Heart right ventricle (tissue), 16 donors: ENCODE data around the gene RARRES2. TPM values are rescaled to one million over a fixed set of nuclear protein-coding genes. Genes with fewer than 3 reads are reported as not detected.
"Not testable (repeated sequence)": the region's sequence is repeated elsewhere in the genome, so short reads cannot be mapped to it uniquely, and the experiment has no call there.

Experiments
- ATAC-seq, 8 donors: fragments of 200-7000 bp; cut with Tn5 transposase; one replicate each; pipeline ENCODE4 v1.9.1; 2020; ENCODE audit warnings: mild to moderate bottlenecking in 8 of 8, moderate library complexity in 8 of 8, moderate number of reproducible peaks in 1 of 8
- DNase-seq, 2 donors: peaks; one replicate each; pipeline ENCODE4 v3.0.0-alpha.2; 2020
- H3K27ac ChIP-seq, 10 donors: fragments of 200-600 bp; sonication (generic) in 2 of 10; one replicate each; pipeline versions ENCODE4 v1.5.0 to v1.8.0; 2020 to 2022; ENCODE audit warnings: mild to moderate bottlenecking in 3 of 10
- H3K27me3 ChIP-seq, 7 donors: fragments of 200-600 bp; one replicate each; pipeline ENCODE4 v1.8.0; 2021 to 2022; ENCODE audit warnings: mild to moderate bottlenecking in 2 of 7
- H3K36me3 ChIP-seq, 9 donors: fragments of 200-600 bp; sonication (generic) in 1 of 9; one replicate each; pipeline versions ENCODE4 v1.5.0 to v1.8.0; 2020 to 2022; ENCODE audit warnings: mild to moderate bottlenecking in 2 of 9
- H3K4me1 ChIP-seq, 9 donors: fragments of 200-600 bp; sonication (generic) in 1 of 9; one replicate each; pipeline versions ENCODE4 v1.5.0 to v1.8.0; 2020 to 2022; ENCODE audit warnings: mild to moderate bottlenecking in 4 of 9
- H3K4me3 ChIP-seq, 10 donors: fragments of 200-600 bp; sonication (generic) in 2 of 10; one replicate each; pipeline versions ENCODE4 v1.5.0 to v1.8.0; 2020 to 2022; ENCODE audit warnings: mild to moderate bottlenecking in 7 of 10, moderate library complexity in 2 of 10
- H3K9me3 ChIP-seq, 11 donors: fragments of 200-600 bp in 10 of 11; sonication (generic) in 2 of 11; one replicate each; pipeline versions ENCODE4 v1.5.0 to v1.8.0; 2013 to 2022; ENCODE audit warnings: mild to moderate bottlenecking in 2 of 11, control low read depth in 1 of 11, moderate library complexity in 1 of 11
- WGBS, 2 donors: extraction: QIAGEN DNeasy Blood & Tissue Kit; methylation state at CpG; one replicate each; pipeline ENCODE4 v1.1.7; 2013; ENCODE audit warnings: inconsistent platforms in 1 of 2; 5-methylcytosine and 5-hydroxymethylcytosine counted together
- intact Hi-C, 10 donors: fragments of 100-400 bp; cut with DNase I; formaldehyde crosslinking; loops; one replicate each; pipeline versions ENCODE4 v1.11.1 to v1.14.2; 2022
- polyA plus RNA-seq, 2 donors: library from polyadenylated mRNA; stranded (reverse); fragments of 200-250 nt; gene quantifications; one replicate each; pipeline ENCODE4 v1.2.3, GENCODE V29; 2013
- total RNA-seq, 10 donors: library from RNA; stranded (reverse); fragmentation: NEBNext Ultra II Directional in 3 of 10; extraction: Animal tissue kit (Norgen Biotek cat#: 25700) in 3 of 10; gene quantifications; one replicate each; pipeline versions ENCODE4 v1.2.1 to v1.2.4, GENCODE V29; 2021 to 2023
- donor health status: Arrhythmogenic right ventricular cardiomyopathy.
- donor health status: ischemic (EF 13 %, LVEDD 7.1; RV severe dilation, severe dysfunction).
- donor health status: healthy with polysubstance abuse.
- donor health status: DM: no; HTN: yes; CAD: no.
- donor health status: DM: no; HTN: no; CAD: no.
- donor health status: ischemic (EF 25% LVEDD 6.9; RV normal size, moderate dysfunction).
- donor health status: ischemic (EF 25% LVEDD 5.7; RV mildly dilated, moderate dysfunction).
- donor health status: healthy.
- donor health status: DM: yes; HTN: yes; CAD: no.
- donor health status: Ischemic cardiomyopathy.
- donor health status: ischemic (EF 35%, LVEDD 5.7; RV mildly dilated, moderate dysfunction).
- donor health status: nonischemic (EF 11% LVEDD 7.7; RV severe dilation, severe dysfunction).
- donor health status: DM: yes; HTN: yes; CAD: no.
- donor health status: PGD.
- donor health status: ischemic (EF 29% LVEDD 5.4; RV normal size, mild dysfunction).
- donor health status: nonischemic (EF 23%, LVEDD 6.1; RV moderate dilation, normal function).

RARRES2 gene
- total and polyA plus RNA-seq, 12 donors = 6.7 to 33.0 (median 18.4) TPM

DNA sequence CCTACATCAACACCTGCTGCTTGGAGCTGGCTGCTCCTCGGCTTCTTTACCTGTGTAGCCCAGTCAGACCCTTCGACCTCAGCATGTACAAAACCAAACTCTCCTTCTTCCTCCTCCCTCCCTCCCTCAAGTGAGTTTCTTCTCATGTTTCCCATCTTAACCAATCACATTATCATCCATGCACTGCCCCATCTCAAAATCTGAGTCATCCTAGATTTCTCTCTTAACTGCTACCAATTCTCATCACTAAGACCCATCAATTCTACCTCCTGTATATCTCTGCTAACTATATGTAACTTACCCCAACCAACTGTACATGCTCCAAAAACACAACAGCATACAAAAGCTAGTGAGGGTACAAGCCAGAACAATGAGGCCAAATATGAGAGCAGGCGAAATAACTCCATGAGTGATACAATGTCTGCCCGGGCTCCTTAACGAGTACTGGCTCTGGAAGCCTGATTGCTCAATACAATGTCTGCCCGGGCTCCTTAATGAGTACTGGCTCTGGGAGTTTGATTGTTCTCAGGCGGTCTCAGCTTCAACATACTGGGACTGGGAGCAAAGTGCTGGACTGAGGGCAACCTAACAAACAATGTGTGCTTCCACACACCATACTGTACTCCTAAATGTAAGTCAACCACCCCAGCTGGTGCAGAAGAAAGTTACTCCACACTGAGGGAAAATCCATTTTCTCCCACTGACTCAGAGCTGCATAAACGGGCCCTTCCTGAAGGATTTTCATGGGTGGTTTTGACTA, 36.8 kb downstream of the RARRES2 start:
- H3K9me3 ChIP-seq, H3K27ac ChIP-seq, DNase-seq, H3K27me3 ChIP-seq, H3K36me3 ChIP-seq, H3K4me3 ChIP-seq, intact Hi-C loops, H3K4me1 ChIP-seq: not testable (repeated sequence)
- peak in 1 of 8 donors; percentile 53 for ATAC-seq
- 77 to 91% methylated on average over 8 of the region's 8 CpGs for WGBS, 2 donors

DNA sequence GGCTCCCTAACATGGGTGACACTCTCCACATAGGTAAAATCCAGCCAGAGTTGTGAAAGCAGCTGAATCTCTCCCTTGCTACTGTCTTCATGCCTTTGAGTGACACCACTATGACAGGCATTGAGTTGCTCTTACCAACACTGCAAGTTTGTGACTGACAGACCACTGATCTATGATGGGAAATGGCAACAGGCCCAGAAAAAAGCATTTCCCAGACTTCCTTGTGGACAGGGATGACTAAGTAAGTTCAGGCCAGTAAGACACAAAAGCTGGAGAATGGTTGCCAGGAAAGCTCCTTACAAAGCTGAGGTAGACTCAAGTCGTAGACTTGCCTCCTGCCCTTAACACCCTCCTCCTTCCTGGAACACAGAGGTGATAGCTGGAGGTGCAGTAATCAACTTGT, 38.5 kb downstream of the RARRES2 start:
- 41 to 43% methylated on average over 1 of the region's 1 CpG for WGBS, 2 donors
- DNase-seq, intact Hi-C loops, H3K4me1 ChIP-seq, H3K36me3 ChIP-seq, H3K27ac ChIP-seq, H3K27me3 ChIP-seq, H3K9me3 ChIP-seq, H3K4me3 ChIP-seq: not testable (repeated sequence)
- ATAC-seq = peak in 2 of 8 donors; percentile 48 to 55

DNA sequence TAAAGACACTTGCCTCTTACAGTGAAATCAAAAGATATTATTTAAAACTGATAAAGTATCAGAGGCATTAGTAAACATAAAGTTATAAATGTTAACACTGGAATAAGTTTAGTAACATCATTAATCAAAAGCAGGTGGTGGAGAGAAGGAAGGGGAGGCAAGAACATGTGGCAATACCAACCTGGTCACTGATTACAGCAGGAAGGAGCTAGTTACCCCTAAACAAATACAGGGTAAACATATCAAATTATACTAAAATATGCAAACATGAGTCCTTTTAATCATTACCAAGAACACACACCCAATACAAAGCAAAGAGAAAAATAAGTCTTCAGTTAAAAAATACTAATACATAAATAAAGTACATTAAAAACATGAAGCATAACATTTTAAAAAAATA, 43.5 kb downstream of the RARRES2 start:
- intact Hi-C loops, H3K4me1 ChIP-seq, H3K4me3 ChIP-seq, H3K27me3 ChIP-seq, H3K36me3 ChIP-seq, ATAC-seq, H3K9me3 ChIP-seq, DNase-seq, H3K27ac ChIP-seq: not testable (repeated sequence)

DNA sequence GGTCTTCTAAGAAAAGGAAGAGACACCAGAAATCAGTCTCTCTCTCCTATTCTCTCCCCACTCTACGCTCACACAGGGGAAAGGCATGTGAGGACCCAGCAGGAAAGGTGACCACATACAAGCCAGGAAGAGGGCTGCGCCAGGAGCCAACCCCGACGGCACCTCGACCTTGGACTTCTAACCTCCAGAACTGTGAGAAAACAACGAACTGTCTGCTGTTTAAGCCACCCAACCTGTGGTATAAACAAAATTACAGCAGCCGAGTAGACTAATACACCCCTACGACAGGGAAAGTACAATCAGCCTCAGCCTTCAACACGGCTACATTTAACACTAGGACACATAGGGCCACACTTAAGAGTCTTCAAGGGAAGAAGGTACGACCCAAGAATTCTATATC, 44.6 kb downstream of the RARRES2 start:
- ATAC-seq, intact Hi-C loops: not testable (repeated sequence)
- WGBS, 2 donors = 74 to 80% methylated on average over 8 to 9 of the region's 10 CpGs

DNA sequence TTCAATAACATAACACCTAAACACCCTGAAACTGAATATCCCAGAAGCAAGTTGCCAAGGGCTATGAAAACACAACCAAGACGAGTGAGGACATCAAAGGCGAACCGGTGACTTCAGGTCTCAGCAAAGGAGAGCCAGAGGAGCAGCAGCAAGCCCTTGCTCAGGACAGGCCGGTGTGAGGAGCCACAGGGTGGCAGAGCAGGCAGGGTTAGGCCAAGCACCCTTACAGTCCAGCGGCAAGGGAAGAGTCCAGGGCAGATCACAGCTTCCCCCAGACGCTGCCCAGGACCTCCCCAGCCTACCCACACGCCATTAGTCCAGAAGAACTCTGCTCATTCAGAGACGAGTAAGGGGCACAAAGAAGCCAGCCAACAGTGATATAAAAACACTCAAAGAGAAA, 45.8 kb downstream of the RARRES2 start:
- H3K4me3 ChIP-seq, DNase-seq, H3K9me3 ChIP-seq, H3K27ac ChIP-seq, H3K27me3 ChIP-seq, intact Hi-C loops, H3K4me1 ChIP-seq, H3K36me3 ChIP-seq: not testable (repeated sequence)
- peak in 6 of 8 donors; percentile 66 to 88 (median 77) for ATAC-seq
- 73 to 75% methylated on average over 2 of the region's 8 CpGs for WGBS, 2 donors

More for the DNA sequence above, 44.6 kb downstream of the RARRES2 start:
- H3K9me3 ChIP-seq, H3K27ac ChIP-seq, H3K4me1 ChIP-seq, H3K27me3 ChIP-seq, H3K4me3 ChIP-seq, H3K36me3 ChIP-seq, DNase-seq: not testable (repeated sequence)

DNA sequence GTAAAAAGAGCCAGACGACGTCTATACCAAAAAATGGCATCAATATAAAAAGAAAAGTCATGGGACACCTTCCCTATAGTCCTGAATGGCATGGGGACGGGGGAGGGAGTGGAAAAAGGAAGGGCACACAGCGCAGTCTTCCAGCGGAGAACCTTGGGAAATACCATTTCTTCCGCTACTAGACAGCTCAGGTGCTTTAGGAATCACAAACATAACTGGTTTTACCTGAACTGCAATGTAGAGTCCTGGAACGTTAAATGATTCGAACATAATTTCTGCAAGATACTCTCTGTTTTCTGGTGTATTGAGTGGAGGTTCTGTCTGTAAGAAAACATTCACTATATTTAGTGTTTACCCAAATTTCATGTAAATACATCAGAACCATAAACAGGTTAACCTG, 46.4 kb downstream of the RARRES2 start:
- intact Hi-C loops, H3K36me3 ChIP-seq, H3K9me3 ChIP-seq, H3K27me3 ChIP-seq, H3K4me3 ChIP-seq, H3K4me1 ChIP-seq, DNase-seq, ATAC-seq, H3K27ac ChIP-seq: not testable (repeated sequence)
- WGBS, 2 donors = 91 to 92% methylated on average over 8 of the region's 8 CpGs

DNA sequence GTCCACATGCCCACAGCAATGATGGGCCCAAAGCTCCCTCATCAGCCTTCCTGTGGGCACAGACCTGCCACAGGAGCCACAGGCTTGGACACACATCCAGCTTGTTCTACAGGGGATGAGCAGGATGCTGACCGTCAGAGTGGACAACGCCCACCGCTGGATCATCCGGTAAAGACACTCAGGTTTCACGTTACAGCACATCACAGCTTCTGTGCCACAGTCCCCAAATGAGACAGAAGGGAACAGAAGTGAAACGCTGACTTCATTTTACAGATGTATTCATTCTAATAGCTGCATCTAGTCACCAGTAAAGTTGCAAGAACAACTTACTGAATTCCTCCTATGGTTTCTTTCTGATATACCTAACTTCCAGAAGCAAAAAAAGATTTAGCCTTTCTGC, 51.1 kb downstream of the RARRES2 start:
- WGBS, 2 donors = 55 to 61% methylated on average over 6 of the region's 6 CpGs

DNA sequence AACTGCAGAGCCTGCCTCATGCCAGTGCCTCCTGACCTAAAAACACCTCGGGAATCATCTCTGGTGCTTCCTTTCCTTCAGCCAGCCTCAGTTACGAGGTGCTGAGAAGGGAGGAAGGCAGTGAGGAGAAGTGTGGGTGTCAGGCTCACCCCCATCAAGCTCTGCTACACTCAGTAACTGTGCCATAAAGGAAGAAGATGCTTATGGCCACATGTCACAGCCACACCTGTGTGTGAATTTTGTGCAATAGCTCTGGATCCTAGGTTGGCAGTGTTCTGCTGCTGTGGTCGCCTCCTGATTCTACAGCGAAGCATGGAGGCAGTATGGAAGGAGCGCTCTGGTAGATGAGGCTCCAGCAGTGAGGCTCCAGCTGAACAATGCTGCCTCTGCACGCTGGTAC, 52.6 kb downstream of the RARRES2 start:
- 86 to 91% methylated on average over 4 to 5 of the region's 6 CpGs for WGBS, 2 donors
- not testable (repeated sequence) for H3K27me3 ChIP-seq, H3K36me3 ChIP-seq, H3K4me1 ChIP-seq, DNase-seq, H3K9me3 ChIP-seq, H3K4me3 ChIP-seq, ATAC-seq, H3K27ac ChIP-seq
- intact Hi-C loops = loop anchor here in 6 of 10 donors (5.0 to 10.0 kb wide), 3 partner anchors 128 to 136 kb away; no protein-coding TSS in a partner anchor

More for the DNA sequence above, 51.1 kb downstream of the RARRES2 start:
- H3K9me3 ChIP-seq, intact Hi-C loops, ATAC-seq, DNase-seq, H3K27me3 ChIP-seq, H3K27ac ChIP-seq, H3K4me1 ChIP-seq, H3K36me3 ChIP-seq, H3K4me3 ChIP-seq: not testable (repeated sequence)

Other genes starting within 250 kb of the RARRES2 start
- 1 to 10 TPM; 3.0 to 5.0 (median 3.9) TPM for gene LRRC61, start 18.3 kb downstream of the RARRES2 start, total RNA-seq
- gene LRRC61, start 18.3 kb downstream of the RARRES2 start, polyA plus RNA-seq = 1 to 10 TPM; 1.2 to 6.4 TPM
- gene ACTR3C, start 18.1 kb downstream of the RARRES2 start, total RNA-seq = 1 to 10 TPM; 2.6 to 7.0 (median 3.5) TPM
- gene ACTR3C, start 18.1 kb downstream of the RARRES2 start, polyA plus RNA-seq = 1 to 10 TPM; 2.7 to 3.5 TPM
- 100 to 1,000 TPM in 8 of 10 donors, 10 to 100 TPM in 2; 88.7 to 132 (median 114) TPM for gene REPIN1, start 27.2 kb upstream of the RARRES2 start, total RNA-seq
- gene REPIN1, start 27.2 kb upstream of the RARRES2 start, polyA plus RNA-seq = 10 to 100 TPM; 51.0 to 53.0 TPM
- 1 to 10 TPM; 1.9 to 4.7 (median 2.9) TPM for gene ZNF775, start 37.7 kb upstream of the RARRES2 start, total RNA-seq
- 1 to 10 TPM; 2.4 to 4.3 TPM for gene ZNF775, start 37.7 kb upstream of the RARRES2 start, polyA plus RNA-seq
- gene GIMAP8, start 109.0 kb upstream of the RARRES2 start, total RNA-seq = 10 to 100 TPM; 13.4 to 39.4 (median 16.2) TPM
- gene GIMAP8, start 109.0 kb upstream of the RARRES2 start, polyA plus RNA-seq = 10 to 100 TPM; 19.2 to 19.5 TPM
- gene GIMAP7, start 173.2 kb upstream of the RARRES2 start, total RNA-seq = 10 to 100 TPM in 6 of 10 donors, 1 to 10 TPM in 4; 7.5 to 41.2 (median 19.6) TPM
- gene GIMAP7, start 173.2 kb upstream of the RARRES2 start, polyA plus RNA-seq = 10 to 100 TPM; 43.9 to 77.5 TPM
- 10 to 100 TPM; 19.7 to 68.6 (median 31.0) TPM for gene GIMAP4, start 225.8 kb upstream of the RARRES2 start, total RNA-seq
- gene GIMAP4, start 225.8 kb upstream of the RARRES2 start, polyA plus RNA-seq = 10 to 100 TPM; 39.0 to 50.8 TPM